K562 (cell line): ENCODE results near the gene NEMF. TPM values are rescaled to one million over a fixed set of nuclear protein-coding genes. Genes with fewer than 3 reads are reported as not detected.
A peak's percentile ranks its signal among the peaks of the same experiment; 100 is the strongest.

ENCODE experiments used
- ADNP ChIP-seq: fragments of 200-800 bp; sonication (Bioruptor generic); IDR thresholded peaks from 2 replicates; pipeline ENCODE4 v1.6.1; 2016; ENCODE audit warnings: missing genetic modification characterization, missing compliant biosample characterization
- ATF3 ChIP-seq, 2 experiments: fragments of 450-650 bp in 1 of 2; sonication (generic) in 1 of 2; formaldehyde crosslinking in 1 of 2; IDR thresholded peaks in 1 of 2; conservative IDR thresholded peaks in 1 of 2; 2 replicates each; pipeline versions ENCODE4 v1.6.1 to v1.8.1; 2016 to 2023; ENCODE audit warnings: mild to moderate bottlenecking in 2 of 2, moderate library complexity in 2 of 2, inconsistent platforms in 1 of 2, missing genetic modification reagents in 1 of 2
- ETS2 ChIP-seq: IDR thresholded peaks from 2 replicates; pipeline ENCODE4 v1.6.1; 2016; ENCODE audit warnings: borderline replicate concordance, missing genetic modification characterization, mild to moderate bottlenecking, moderate library complexity, missing compliant biosample characterization; ENCODE audit not compliant: poor library complexity, severe bottlenecking
- ETV6 ChIP-seq, 3 experiments: fragments of 150-350 bp in 1 of 3; sonication (generic) in 1 of 3; formaldehyde crosslinking in 1 of 3; IDR thresholded peaks; 2 replicates each; pipeline versions ENCODE4 v1.6.1 to v1.8.0; 2014 to 2022; ENCODE audit warnings: borderline replicate concordance in 2 of 3, low read depth in 2 of 3, antibody characterized with exemption in 1 of 3, low read length in 1 of 3, mild to moderate bottlenecking in 1 of 3, missing genetic modification reagents in 1 of 3
- GATAD2A ChIP-seq: fragments of 450-650 bp; IDR thresholded peaks from 2 replicates; pipeline ENCODE4 v1.6.1; 2017
- GTF2E2 ChIP-seq: fragments of 200-800 bp; sonication (Bioruptor generic); IDR thresholded peaks from 2 replicates; pipeline ENCODE4 v1.6.1; 2016; ENCODE audit warnings: missing genetic modification characterization, missing compliant biosample characterization
- HNRNPH1 ChIP-seq: fragments of 200-400 bp; formaldehyde crosslinking; optimal IDR thresholded peaks from 2 replicates; pipeline ENCODE3; 2017; ENCODE audit warnings: low read depth, mild to moderate bottlenecking, low read length, moderate library complexity
- MAFF ChIP-seq: IDR thresholded peaks from 2 replicates; pipeline ENCODE4 v1.6.1; 2012; ENCODE audit warnings: low read length, improper control_type of control experiment
- MAFG ChIP-seq: fragments of 450-650 bp; conservative IDR thresholded peaks from 2 replicates; pipeline ENCODE4 v1.6.1; 2016; ENCODE audit warnings: missing genetic modification characterization, missing compliant biosample characterization
- MEF2D ChIP-seq: conservative IDR thresholded peaks from 2 replicates; pipeline ENCODE4 v1.6.1; 2016; ENCODE audit warnings: low read depth, missing genetic modification characterization, missing compliant biosample characterization
- MTA1 ChIP-seq: fragments of 450-650 bp; IDR thresholded peaks from 2 replicates; pipeline ENCODE4 v1.6.1; 2017; ENCODE audit warnings: borderline replicate concordance
- MYBL2 ChIP-seq, 2 experiments: fragments of 450-650 bp in 1 of 2; sonication (generic) in 1 of 2; formaldehyde crosslinking in 1 of 2; IDR thresholded peaks; 2 replicates each; pipeline versions ENCODE4 v1.6.1 to v1.8.1; 2017 to 2022; ENCODE audit warnings: borderline replicate concordance in 1 of 2, inconsistent platforms in 1 of 2, low read depth in 1 of 2, mild to moderate bottlenecking in 1 of 2, missing genetic modification reagents in 1 of 2, moderate library complexity in 1 of 2
- NRF1 ChIP-seq, 2 experiments: fragments of 450-650 bp; IDR thresholded peaks in 1 of 2; conservative IDR thresholded peaks in 1 of 2; 2 replicates each; pipeline ENCODE4 v1.6.1; 2014; ENCODE audit warnings: mild to moderate bottlenecking in 2 of 2
- PPARD ChIP-seq: fragments of 250-450 bp; sonication (Bioruptor Pico); IDR thresholded peaks from 2 replicates; pipeline ENCODE4 v1.8.0; 2022; ENCODE audit warnings: inconsistent platforms, mild to moderate bottlenecking, moderate library complexity
- SIRT6 ChIP-seq: IDR thresholded peaks from one replicate; pipeline ENCODE4 v1.6.1; 2012; ENCODE audit warnings: low read depth, mild to moderate bottlenecking, control low read depth, inconsistent platforms, low read length, moderate library complexity
- SIX5 ChIP-seq, 2 experiments: IDR thresholded peaks; 2 replicates each; pipeline ENCODE4 v1.6.1; 2011; ENCODE audit warnings: low read length in 2 of 2, borderline replicate concordance in 1 of 2, low read depth in 1 of 2, mild to moderate bottlenecking in 1 of 2, moderate library complexity in 1 of 2; ENCODE audit not compliant: insufficient read depth in 1 of 2
- ZBTB17 ChIP-seq: fragments of 450-650 bp; formaldehyde crosslinking; IDR thresholded peaks from 2 replicates; pipeline ENCODE4 v1.4.0; 2020; ENCODE audit warnings: mild to moderate bottlenecking
- ZKSCAN8 ChIP-seq: fragments of 200-800 bp; sonication (Bioruptor generic); IDR thresholded peaks from 2 replicates; pipeline ENCODE4 v1.6.1; 2016; ENCODE audit warnings: missing genetic modification characterization, missing compliant biosample characterization
- ZNF311 ChIP-seq: fragments of 250-450 bp; sonication (Bioruptor Pico); IDR thresholded peaks from 2 replicates; pipeline ENCODE4 v1.4.0; 2020; ENCODE audit warnings: mild to moderate bottlenecking, moderate library complexity
- ZNF316 ChIP-seq: fragments of 450-650 bp; IDR thresholded peaks from 2 replicates; pipeline ENCODE4 v1.6.1; 2016
- ZNF77 ChIP-seq: fragments of 250-450 bp; sonication (Bioruptor Pico); IDR thresholded peaks from 2 replicates; pipeline ENCODE4 v1.5.0; 2020
- polyA plus RNA-seq, 8 experiments: library from polyadenylated mRNA; depleted of rRNA in 4 of 8; stranded (reverse) in 5 of 8; unstranded in 3 of 8; fragments of >200 nt; fragmentation: Nextera tagmentation in 2 of 8; fragmentation: Illumina TruSeq in 1 of 8; extraction: Ambion mirVana in 2 of 8; extraction: Trizol in 1 of 8; gene quantifications; 2 replicates each; pipeline versions ENCODE4 v1.2.1 to v1.2.3, GENCODE V29; 2011 to 2014; ENCODE audit warnings: inconsistent platforms in 1 of 8, missing spikeins in 1 of 8
- total RNA-seq, 7 experiments: library from RNA; depleted of rRNA in 6 of 7; stranded (reverse); fragments of >200 nt in 6 of 7; fragmentation: Illumina TruSeq in 2 of 7; extraction: Trizol in 2 of 7; gene quantifications; 2 replicates each; pipeline versions ENCODE4 v1.2.1 to v1.2.3, GENCODE V29; 2011 to 2021; ENCODE audit warnings: low replicate concordance in 1 of 7
- TF ChIP-seq, protein P1 (sequence below): fragments of 450-650 bp; formaldehyde crosslinking; IDR thresholded peaks from 2 replicates; pipeline ENCODE4 v1.4.0; 2022; ENCODE audit warnings: missing genetic modification characterization
- TF ChIP-seq, protein P2 (sequence below): fragments of 250-450 bp; sonication (Bioruptor Pico); IDR thresholded peaks from 2 replicates; pipeline ENCODE4 v1.5.0; 2021

NEMF gene
- total and polyA plus RNA-seq, 9 of the 15 experiments (the other 6 are each of a cell fraction or from before 2014, with no cell fraction given), result 38.8 to 94.4 (median 61.0) TPM

DNA sequence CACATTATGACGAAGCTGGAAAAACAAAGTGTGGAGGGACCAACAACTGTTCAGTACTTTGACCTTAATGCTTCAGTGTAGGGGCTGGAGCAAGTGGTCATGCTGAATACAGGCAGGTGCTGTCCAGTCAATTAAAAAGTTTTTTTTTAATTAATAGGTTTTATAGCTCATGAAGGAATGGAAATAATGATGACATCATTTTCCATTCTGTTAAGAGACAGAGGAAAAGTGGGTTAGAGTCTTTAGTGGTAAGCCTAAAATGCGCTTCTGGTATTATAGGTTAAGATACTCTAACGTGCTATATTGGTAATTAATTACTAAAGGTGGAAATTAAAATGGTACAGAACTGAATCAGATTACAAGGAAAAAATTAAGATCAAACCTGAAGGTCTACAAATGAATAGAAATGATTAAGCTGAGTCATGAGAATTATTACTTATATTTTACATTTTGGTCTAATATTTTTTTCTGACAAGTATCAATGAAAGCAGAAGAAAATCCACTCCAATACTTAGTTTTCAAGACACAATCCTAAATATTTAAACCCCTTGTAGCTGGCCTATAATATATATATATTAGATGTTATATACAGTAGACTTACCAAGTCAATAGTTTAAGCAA lies 69.1 kb downstream of the NEMF start (continued):
- TF ChIP-seq HNRNPH1 (no peak), ADNP (tag) (no peak), MEF2D (no peak), PPARD (no peak), ATF3 (IDR thresholded peaks at IDR 0.05) (peak; percentile 27; the same call in 1 of the 2 replicates), ATF3 (CRISPR knock-in tag; conservative IDR thresholded peaks at IDR 0.05) (no peak), MYBL2 (IDR thresholded peaks at IDR 0.05; ENCODE audit: low read depth) (no peak), MYBL2 (CRISPR knock-in tag; IDR thresholded peaks at IDR 0.05; ENCODE audit: borderline replicate concordance) (no peak), ZNF316 (peak; percentile 81), SIX5 (IDR thresholded peaks at IDR 0.05; ENCODE audit: borderline replicate concordance in 1 of 2, insufficient read depth in 1 of 2, low read depth in 1 of 2, low read length in 2 of 2) (no peak), GATAD2A (no peak), ZNF311 (no peak), ZBTB17 (CRISPR knock-in tag) (no peak), ZNF77 (no peak), MAFF (peak; percentile 3; the same call in 1 of the 2 replicates), NRF1 (conservative IDR thresholded peaks at IDR 0.05 in 1 of 2, IDR thresholded peaks at IDR 0.05 in 1 of 2) (no peak), MAFG (peak; percentile 54; the same call in 1 of the 2 replicates), ZKSCAN8 (CRISPR knock-in tag) (no peak), ETV6 (IDR thresholded peaks at IDR 0.05; ENCODE audit: borderline replicate concordance in 1 of 2, low read depth in 2 of 2, low read length in 1 of 2) (no peak), ETV6 (CRISPR knock-in tag; IDR thresholded peaks at IDR 0.05; ENCODE audit: borderline replicate concordance) (no peak), MTA1 (no peak), GTF2E2 (tag) (no peak), SIRT6 (no peak), ETS2 (tag) (no peak)
- TF ChIP-seq, protein P1, sequence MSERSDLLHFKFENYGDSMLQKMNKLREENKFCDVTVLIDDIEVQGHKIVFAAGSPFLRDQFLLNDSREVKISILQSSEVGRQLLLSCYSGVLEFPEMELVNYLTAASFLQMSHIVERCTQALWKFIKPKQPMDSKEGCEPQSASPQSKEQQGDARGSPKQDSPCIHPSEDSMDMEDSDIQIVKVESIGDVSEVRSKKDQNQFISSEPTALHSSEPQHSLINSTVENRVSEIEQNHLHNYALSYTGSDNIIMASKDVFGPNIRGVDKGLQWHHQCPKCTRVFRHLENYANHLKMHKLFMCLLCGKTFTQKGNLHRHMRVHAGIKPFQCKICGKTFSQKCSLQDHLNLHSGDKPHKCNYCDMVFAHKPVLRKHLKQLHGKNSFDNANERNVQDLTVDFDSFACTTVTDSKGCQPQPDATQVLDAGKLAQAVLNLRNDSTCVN (CRISPR knock-in tag), result no peak
- TF ChIP-seq, protein P2, sequence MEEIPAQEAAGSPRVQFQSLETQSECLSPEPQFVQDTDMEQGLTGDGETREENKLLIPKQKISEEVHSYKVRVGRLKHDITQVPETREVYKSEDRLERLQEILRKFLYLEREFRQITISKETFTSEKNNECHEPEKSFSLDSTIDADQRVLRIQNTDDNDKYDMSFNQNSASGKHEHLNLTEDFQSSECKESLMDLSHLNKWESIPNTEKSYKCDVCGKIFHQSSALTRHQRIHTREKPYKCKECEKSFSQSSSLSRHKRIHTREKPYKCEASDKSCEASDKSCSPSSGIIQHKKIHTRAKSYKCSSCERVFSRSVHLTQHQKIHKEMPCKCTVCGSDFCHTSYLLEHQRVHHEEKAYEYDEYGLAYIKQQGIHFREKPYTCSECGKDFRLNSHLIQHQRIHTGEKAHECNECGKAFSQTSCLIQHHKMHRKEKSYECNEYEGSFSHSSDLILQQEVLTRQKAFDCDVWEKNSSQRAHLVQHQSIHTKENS (CRISPR knock-in tag), result no peak
